GM19372 (cell line): ENCODE data around the gene OR8D2.

ENCODE experiments used
- ATAC-seq: cut with Tn5 transposase; IDR thresholded peaks from one replicate; pipeline ENCODE4 v1.9.1; 2021; ENCODE audit warnings: mild to moderate bottlenecking, low read depth, moderate library complexity; ENCODE audit not compliant: unreplicated experiment

Gene OR8D2

GRCh38 chr11:124320097-124320496 is at the start of gene OR8D2:
OR8D2 (minus strand) TSS chr11:124320197; CDS start chr11:124320197, 0 bp downstream.
- ATAC-seq, result no peak

- ATAC-seq, result no peak
Observed at GRCh38 chr11:124359566-124359965, 39.6 kb upstream of the OR8D2 start.

- no peak for ATAC-seq
Observed at GRCh38 chr11:124346311-124346955, 26.4 kb upstream of the OR8D2 start.

DNA sequence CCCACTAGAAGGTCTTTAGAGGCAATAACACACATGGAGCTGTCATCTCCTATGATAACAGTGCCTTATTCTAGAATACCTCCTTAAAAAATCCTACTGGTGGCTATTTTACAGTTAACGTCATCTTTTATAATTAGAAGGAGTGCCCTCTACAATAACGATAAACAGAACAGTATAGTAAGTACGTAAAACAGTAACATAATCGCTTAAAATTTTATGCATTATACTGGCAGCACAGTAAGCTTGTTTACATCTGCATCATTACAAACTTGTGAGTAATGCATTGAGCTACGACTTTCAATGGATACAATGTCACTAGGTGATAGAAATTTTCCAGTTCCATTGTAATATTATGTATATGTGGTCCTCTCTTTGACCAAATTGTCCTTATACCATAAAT is 24.3 kb upstream of the OR8D2 start:
- ATAC-seq, result no peak

GRCh38 chr11:124340142-124340447 is 20.1 kb upstream of the OR8D2 start:
- no peak for ATAC-seq

DNA sequence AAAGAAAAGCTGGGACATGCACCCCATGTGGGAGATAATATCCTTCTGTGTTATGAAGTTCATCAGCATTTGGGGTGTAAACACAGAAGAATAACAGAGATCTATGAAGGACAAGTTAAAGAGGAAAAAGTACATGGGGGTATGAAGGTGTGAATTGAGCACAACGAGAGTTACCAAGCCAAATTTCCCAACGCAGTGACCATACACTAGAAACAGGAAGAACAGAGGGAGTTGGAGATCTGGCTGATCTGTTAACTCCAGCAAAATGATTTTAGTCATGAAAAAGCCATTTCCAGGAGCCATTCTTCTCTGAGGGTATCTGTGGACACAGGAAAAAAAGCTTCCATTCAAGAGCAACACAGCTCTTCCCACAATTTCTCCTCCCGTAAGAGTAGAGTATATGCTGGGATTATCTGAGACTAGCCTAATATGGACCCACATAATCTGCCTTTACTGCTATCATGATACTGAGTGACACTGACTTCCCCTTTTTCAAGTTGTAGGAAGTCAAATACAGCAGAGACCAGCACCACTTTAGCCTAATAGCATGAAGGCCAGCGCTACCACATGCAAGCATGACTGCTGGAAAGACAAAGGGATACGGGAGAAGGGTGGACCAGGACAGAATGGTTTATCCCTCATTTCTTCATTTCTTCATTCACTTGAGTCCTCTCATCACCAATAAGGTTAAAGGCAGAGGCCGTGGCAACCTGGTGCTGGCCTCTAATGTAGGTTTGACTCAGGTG is 19.6 kb upstream of the OR8D2 start:
- no peak for ATAC-seq

DNA sequence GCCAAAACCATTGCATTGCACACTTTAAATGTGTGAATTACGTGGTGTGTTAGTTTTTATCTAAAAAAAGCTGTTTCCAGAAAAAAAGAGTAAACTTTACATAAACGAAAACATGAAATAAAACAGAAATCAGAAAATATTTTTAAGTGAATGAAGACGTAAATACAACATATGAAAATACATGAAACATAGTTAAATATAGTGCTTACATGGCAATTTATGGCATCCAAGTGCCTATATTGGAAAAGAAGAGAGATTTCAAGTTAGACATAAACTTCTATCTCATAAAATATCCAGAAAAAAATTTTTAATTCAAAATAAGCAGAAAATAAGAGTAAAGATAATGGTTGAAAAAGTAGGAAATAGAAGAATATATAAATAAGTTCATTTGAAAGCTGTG is 11.9 kb upstream of the OR8D2 start:
- no peak for ATAC-seq

DNA sequence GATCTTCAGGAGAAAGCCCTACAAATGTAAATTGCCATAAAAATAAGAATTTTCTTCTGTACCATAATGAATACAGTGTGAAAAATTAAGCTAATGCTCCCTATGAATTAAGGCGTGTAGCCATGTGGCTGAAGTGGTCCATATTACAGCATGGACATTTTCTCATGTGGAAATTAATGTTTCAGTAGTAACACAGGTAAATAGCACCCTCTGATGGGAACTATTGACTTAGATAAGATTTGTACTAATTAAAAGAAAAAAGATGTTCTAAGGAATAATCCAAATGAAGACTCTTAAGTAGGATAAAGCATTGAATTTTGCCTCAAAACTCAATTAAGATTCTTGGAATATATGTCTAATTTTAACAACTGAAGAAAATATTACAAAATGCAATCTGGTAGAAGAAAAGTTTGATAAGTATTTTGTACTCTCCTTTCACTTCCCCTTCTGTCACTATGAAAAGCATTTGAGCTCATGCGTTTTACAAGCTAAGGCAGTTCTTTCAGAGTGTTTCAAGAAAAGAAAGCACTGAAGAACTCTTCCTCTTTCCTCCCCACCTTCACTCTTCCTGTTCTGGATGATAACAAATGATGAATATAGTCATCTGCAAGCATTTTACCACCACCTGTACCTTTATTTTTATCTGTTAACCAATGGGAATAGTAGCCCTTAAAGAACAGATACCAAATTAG is 9.9 kb upstream of the OR8D2 start:
- peak; percentile 97 for ATAC-seq

- ATAC-seq, result no peak
Observed at GRCh38 chr11:124327775-124328174, 7.8 kb upstream of the OR8D2 start.

- ATAC-seq, result no peak
Observed at GRCh38 chr11:124322356-124322755, 2.4 kb upstream of the OR8D2 start.

- ATAC-seq, result no peak
Observed at GRCh38 chr11:124315052-124315451, 4.9 kb downstream of the OR8D2 start.

DNA sequence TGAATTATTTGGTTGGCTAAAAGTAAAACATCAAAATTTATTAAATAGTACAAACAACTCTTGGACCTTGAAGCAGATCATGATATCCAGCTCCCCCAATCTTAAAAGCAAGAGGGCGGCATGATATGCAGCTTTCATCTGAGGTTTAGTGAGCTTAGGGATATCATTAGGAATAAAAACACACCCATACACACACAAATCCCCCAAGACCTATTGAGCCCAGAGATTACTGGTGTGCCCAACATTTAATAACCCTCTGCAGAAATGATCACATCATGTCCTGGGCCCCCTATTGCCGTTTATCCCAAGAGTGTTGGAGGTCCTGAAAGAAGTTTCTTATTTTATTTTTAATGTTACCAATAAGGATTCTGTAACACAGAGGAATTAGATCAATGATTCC is 6.1 kb downstream of the OR8D2 start, which contains the start of gene OR8D1:
OR8D1 (minus strand) TSS at position 101 of the 400 bp plus-strand sequence. CDS start 3,183 bp downstream, outside the sequence.
- ATAC-seq, result no peak

GRCh38 chr11:124313131-124313530 is 6.9 kb downstream of the OR8D2 start:
- ATAC-seq, result no peak

DNA sequence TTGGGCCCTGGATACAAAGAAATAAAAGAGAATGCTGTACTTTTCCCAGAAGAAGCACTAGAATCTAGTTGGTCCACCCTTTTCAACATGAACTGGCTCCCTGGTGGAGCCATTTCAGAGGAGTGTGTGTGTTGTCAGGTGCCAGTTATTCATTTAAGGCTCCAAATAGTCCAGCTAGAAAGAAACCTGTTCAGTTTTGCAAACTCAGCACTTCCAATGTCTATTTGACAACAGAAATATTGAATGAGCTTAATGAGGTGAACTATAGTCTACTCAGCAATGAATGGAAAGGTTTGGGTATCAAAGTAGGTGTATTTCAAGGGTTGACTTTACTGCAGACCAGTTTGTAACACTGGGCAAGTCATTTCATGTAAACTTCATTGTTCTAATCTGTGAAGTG is 8.3 kb downstream of the OR8D2 start:
- ATAC-seq, result no peak

- no peak for ATAC-seq
Observed at GRCh38 chr11:124311269-124311668, 8.7 kb downstream of the OR8D2 start.

DNA sequence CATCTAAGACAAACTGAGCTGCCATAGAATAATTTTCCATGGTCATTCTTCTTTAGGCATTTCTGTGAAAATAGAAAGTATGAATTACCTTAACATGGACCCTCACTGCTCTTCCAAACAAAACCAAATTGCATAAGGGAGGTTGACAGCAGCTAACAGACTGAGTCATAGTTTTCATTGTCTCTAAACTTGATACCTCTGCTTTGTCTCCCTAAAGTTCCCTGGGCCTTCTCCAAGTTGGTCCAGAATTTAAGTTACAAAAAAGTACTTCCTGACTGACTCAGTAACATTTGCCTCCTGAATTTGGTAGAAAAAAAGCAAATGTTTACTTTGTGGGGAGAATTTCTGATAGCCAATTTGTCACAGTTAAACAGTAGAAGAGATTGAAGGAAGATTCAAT is 9.3 kb downstream of the OR8D2 start:
- ATAC-seq, result no peak

GRCh38 chr11:124307093-124307492 is 12.9 kb downstream of the OR8D2 start:
- ATAC-seq, result no peak

DNA sequence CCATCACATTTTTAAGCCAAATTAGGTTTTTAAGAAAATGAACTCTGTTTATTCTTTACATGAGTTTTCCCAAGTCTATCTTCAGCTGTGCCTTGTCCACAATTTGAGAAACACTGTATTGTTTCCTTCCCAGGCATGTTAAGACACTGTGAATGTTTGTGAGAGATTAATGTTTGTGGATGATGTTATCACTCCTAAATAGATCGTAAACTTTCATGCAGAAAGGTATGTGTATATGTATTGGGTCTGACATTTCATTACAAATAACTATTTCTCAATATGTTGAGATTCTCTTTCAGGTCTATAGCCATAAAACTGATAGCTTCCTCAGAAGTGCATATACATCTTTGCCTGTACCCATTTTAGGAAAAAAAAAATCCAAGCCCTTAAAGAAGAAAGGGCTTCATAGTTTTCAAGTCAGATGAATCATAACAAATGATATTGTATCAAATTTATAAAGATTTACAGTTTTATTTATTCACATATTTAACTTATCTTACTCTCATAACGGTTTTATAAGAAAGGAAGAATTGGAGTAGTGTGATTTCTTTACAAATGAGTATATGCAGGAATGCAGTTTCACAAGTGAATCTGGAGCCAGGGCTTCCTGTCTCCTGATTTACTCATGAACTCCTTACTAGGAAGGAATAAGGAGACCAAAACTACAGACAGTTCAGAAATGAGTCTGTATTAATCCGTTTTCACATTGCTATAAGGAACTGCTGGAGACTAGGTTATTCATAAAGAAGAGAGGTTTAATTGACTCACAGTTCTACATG is 17.5 kb downstream of the OR8D2 start:
- ATAC-seq, result no peak

DNA sequence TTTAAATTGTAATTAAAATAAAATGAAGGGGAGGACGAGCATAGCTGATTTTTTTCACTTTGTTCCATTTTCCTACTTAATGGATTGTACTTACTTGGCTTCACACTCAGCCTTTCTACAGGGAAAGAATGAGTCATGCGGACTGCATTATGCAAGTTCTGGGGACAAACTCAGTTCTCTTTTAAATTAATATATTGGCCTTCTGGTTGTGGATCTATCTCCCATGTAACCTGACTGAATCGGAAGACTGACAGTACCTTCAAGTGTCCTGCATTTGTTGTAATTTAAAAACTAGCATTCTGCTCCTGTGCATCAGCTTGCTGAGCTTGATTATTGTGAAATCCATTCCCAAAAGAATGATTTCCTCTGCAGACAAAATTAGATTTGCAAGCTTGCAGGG is 18.4 kb downstream of the OR8D2 start:
- ATAC-seq, result no peak

- no peak for ATAC-seq
Observed at GRCh38 chr11:124297921-124298320, 22.1 kb downstream of the OR8D2 start.

GRCh38 chr11:124296016-124296415 is 24.0 kb downstream of the OR8D2 start:
- no peak for ATAC-seq
